HepG2 (cell line): ENCODE results near the gene ESPN. TPM values are rescaled to one million over a fixed set of nuclear protein-coding genes. Genes with fewer than 3 reads are reported as not detected.

ENCODE experiments used
- ARNT2 ChIP-seq: sonication (generic); formaldehyde crosslinking; IDR thresholded peaks from 2 replicates; pipeline ENCODE4 v1.8.0; 2022; ENCODE audit warnings: mild to moderate bottlenecking, low read depth, missing genetic modification reagents, moderate library complexity
- HNRNPLL ChIP-seq: fragments of 200-400 bp; formaldehyde crosslinking; IDR thresholded peaks from 2 replicates; pipeline ENCODE4 v1.6.1; 2017; ENCODE audit warnings: mild to moderate bottlenecking, low read depth, low read length; ENCODE audit not compliant: poor library complexity, severe bottlenecking
- NAIF1 ChIP-seq: sonication (generic); formaldehyde crosslinking; IDR thresholded peaks from 2 replicates; pipeline ENCODE4 v1.5.0; 2020; ENCODE audit warnings: mild to moderate bottlenecking, missing genetic modification reagents, borderline replicate concordance
- NFATC3 ChIP-seq: sonication (generic); formaldehyde crosslinking; IDR thresholded peaks from 2 replicates; pipeline ENCODE4 v1.5.1; 2020; ENCODE audit warnings: mild to moderate bottlenecking, missing genetic modification reagents
- NFKB2 ChIP-seq: sonication (generic); formaldehyde crosslinking; IDR thresholded peaks from 2 replicates; pipeline ENCODE4 v1.4.0; 2020; ENCODE audit warnings: missing genetic modification reagents, borderline replicate concordance
- PITX1 ChIP-seq: sonication (generic); formaldehyde crosslinking; IDR thresholded peaks from 2 replicates; pipeline ENCODE4 v1.5.1; 2020; ENCODE audit warnings: mild to moderate bottlenecking, missing genetic modification reagents
- REL ChIP-seq: sonication (generic); formaldehyde crosslinking; conservative IDR thresholded peaks from 2 replicates; pipeline ENCODE4 v1.8.0; 2022; ENCODE audit warnings: mild to moderate bottlenecking, missing genetic modification reagents, moderate library complexity
- SMYD3 ChIP-seq: sonication (generic); formaldehyde crosslinking; IDR thresholded peaks from 2 replicates; pipeline ENCODE4 v1.8.1; 2023; ENCODE audit warnings: mild to moderate bottlenecking, missing genetic modification reagents
- SNRNP70 ChIP-seq: fragments of 200-400 bp; formaldehyde crosslinking; IDR thresholded peaks from 2 replicates; pipeline ENCODE4 v1.6.1; 2017; ENCODE audit warnings: mild to moderate bottlenecking, low read depth, low read length, moderate library complexity
- SP2 ChIP-seq: sonication (generic); formaldehyde crosslinking; IDR thresholded peaks from 2 replicates; pipeline ENCODE4 v1.5.1; 2020; ENCODE audit warnings: mild to moderate bottlenecking, missing genetic modification reagents
- ZIK1 ChIP-seq: sonication (generic); formaldehyde crosslinking; IDR thresholded peaks from 2 replicates; pipeline ENCODE4 v1.5.0; 2020; ENCODE audit warnings: mild to moderate bottlenecking, low read depth, missing genetic modification reagents, borderline replicate concordance
- ZKSCAN1 ChIP-seq: fragments of 150-350 bp; IDR thresholded peaks from 2 replicates; pipeline ENCODE4 v1.6.1; 2014; ENCODE audit warnings: low read length
- ZNF354B ChIP-seq: sonication (generic); formaldehyde crosslinking; IDR thresholded peaks from 2 replicates; pipeline ENCODE4 v1.8.0; 2022; ENCODE audit warnings: mild to moderate bottlenecking, missing genetic modification reagents
- ZNF607 ChIP-seq: sonication (generic); formaldehyde crosslinking; IDR thresholded peaks from 2 replicates; pipeline ENCODE4 v1.5.1; 2020; ENCODE audit warnings: missing genetic modification reagents, mild to moderate bottlenecking, borderline replicate concordance
- ZNF720 ChIP-seq: sonication (generic); formaldehyde crosslinking; IDR thresholded peaks from 2 replicates; pipeline ENCODE4 v1.4.0; 2020; ENCODE audit warnings: missing genetic modification reagents
- ZNF782 ChIP-seq: sonication (generic); formaldehyde crosslinking; IDR thresholded peaks from 2 replicates; pipeline ENCODE4 v1.4.0; 2020; ENCODE audit warnings: missing genetic modification reagents, mild to moderate bottlenecking, borderline replicate concordance
- ZSCAN29 ChIP-seq: sonication (generic); formaldehyde crosslinking; conservative IDR thresholded peaks from 2 replicates; pipeline ENCODE4 v1.4.0; 2020; ENCODE audit warnings: mild to moderate bottlenecking, missing genetic modification reagents
- polyA plus RNA-seq, 8 experiments: library from polyadenylated mRNA; depleted of rRNA in 3 of 8; stranded (reverse) in 7 of 8; unstranded in 1 of 8; fragments of >200 nt; fragmentation: Illumina TruSeq in 4 of 8; extraction: Trizol in 4 of 8; gene quantifications; 2 replicates each; pipeline versions ENCODE4 v1.2.1 to v1.2.3, GENCODE V29; 2011 to 2016; ENCODE audit warnings: low read depth in 4 of 8, missing spikeins in 1 of 8, mixed read lengths in 1 of 8; ENCODE audit not compliant: insufficient read depth in 1 of 8
- total RNA-seq, 5 experiments: library from RNA; depleted of rRNA; stranded (reverse); fragments of >200 nt; fragmentation: Illumina TruSeq; extraction: Trizol; gene quantifications; 2 replicates each; pipeline ENCODE4 v1.2.3, GENCODE V29; 2016; ENCODE audit warnings: low read depth in 1 of 5
- TF ChIP-seq, protein P1 (sequence below): sonication (generic); formaldehyde crosslinking; IDR thresholded peaks from 2 replicates; pipeline ENCODE4 v1.5.0; 2020; ENCODE audit warnings: mild to moderate bottlenecking, low read depth, missing genetic modification reagents, borderline replicate concordance
- TF ChIP-seq, protein P2 (sequence below): sonication (generic); formaldehyde crosslinking; IDR thresholded peaks from 2 replicates; pipeline ENCODE4 v1.4.0; 2020; ENCODE audit warnings: low read depth, mild to moderate bottlenecking, missing genetic modification reagents
- TF ChIP-seq, protein P3 (sequence below): sonication (generic); formaldehyde crosslinking; IDR thresholded peaks from 2 replicates; pipeline ENCODE4 v1.8.1; 2023; ENCODE audit warnings: mild to moderate bottlenecking, moderate library complexity, missing genetic modification reagents
- TF ChIP-seq, protein P4 (sequence below): fragments of 450-650 bp; IDR thresholded peaks from 2 replicates; pipeline ENCODE4 v1.6.1; 2016
- TF ChIP-seq, protein P5 (sequence below): sonication (generic); formaldehyde crosslinking; IDR thresholded peaks from 2 replicates; pipeline ENCODE4 v1.5.0; 2020; ENCODE audit warnings: mild to moderate bottlenecking, missing genetic modification reagents

Gene ESPN
- total and polyA plus RNA-seq, 2 of the 13 experiments (the other 11 are each of a cell fraction or from before 2014, with no cell fraction given) = 48.6 to 54.2 TPM

DNA sequence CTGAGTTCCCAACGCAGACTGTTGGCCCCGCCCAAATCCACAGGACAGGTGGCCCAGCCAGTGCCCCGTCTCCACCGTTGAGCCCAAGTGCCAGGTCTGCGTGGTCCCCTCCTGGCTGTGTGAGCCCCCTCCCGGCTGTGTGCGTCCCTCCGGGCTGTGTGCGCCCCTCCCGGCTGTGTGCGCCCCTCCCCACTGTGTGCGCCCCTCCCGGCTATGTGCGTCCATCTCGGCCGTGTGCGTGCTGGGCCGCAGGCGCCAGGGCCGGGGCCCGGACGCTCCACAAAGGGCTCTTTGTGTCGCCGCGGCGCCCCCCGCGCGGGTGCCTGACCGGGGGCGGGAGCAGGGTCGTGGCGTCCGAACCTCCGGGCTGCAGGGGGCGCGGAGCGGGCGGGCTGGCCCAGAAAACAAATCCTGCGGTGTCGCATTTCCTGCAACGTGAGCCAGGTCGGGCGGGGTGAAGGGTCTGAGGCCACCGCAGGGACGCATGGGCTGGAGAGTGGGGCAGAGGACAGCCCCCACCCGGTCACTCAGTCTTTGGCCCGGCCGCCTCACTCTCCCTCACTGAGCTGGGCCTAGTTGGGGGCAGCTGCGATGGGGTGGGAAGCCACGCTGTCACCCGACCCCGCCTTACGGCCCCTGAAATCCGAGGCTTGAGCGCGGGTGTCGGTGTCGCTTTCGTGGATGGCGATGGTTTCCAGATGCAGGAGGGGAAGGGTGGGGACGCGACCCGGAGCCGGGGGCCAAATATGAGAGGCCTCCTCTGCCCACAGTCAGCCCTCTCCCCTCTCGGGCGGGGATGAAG lies 22.6 kb downstream of the ESPN start (continued):
- TF ChIP-seq SP2 = peak; percentile 61
- TF ChIP-seq ARNT2 (CRISPR knock-in tag) = peak; percentile 86
- TF ChIP-seq ZNF354B (CRISPR knock-in tag) = peak; percentile 92; the same call in 1 of the 2 replicates
- TF ChIP-seq, protein P1, sequence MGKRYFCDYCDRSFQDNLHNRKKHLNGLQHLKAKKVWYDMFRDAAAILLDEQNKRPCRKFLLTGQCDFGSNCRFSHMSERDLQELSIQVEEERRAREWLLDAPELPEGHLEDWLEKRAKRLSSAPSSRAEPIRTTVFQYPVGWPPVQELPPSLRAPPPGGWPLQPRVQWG (CRISPR knock-in tag) = 0 out of 2 replicates have a peak, but pooled peaks have one; percentile 9
- 0 out of 2 replicates have a peak, but pooled peaks have one; percentile 10 for TF ChIP-seq NFKB2 (CRISPR knock-in tag)
- TF ChIP-seq NAIF1 (CRISPR knock-in tag) = peak; percentile 63; the same call in 1 of the 2 replicates
- no peak for TF ChIP-seq ZNF782 (CRISPR knock-in tag)
- TF ChIP-seq SMYD3 (CRISPR knock-in tag) = no peak
- TF ChIP-seq, protein P2, sequence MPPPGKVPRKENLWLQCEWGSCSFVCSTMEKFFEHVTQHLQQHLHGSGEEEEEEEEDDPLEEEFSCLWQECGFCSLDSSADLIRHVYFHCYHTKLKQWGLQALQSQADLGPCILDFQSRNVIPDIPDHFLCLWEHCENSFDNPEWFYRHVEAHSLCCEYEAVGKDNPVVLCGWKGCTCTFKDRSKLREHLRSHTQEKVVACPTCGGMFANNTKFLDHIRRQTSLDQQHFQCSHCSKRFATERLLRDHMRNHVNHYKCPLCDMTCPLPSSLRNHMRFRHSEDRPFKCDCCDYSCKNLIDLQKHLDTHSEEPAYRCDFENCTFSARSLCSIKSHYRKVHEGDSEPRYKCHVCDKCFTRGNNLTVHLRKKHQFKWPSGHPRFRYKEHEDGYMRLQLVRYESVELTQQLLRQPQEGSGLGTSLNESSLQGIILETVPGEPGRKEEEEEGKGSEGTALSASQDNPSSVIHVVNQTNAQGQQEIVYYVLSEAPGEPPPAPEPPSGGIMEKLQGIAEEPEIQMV (CRISPR knock-in tag) = peak; percentile 59
- TF ChIP-seq, protein P3, sequence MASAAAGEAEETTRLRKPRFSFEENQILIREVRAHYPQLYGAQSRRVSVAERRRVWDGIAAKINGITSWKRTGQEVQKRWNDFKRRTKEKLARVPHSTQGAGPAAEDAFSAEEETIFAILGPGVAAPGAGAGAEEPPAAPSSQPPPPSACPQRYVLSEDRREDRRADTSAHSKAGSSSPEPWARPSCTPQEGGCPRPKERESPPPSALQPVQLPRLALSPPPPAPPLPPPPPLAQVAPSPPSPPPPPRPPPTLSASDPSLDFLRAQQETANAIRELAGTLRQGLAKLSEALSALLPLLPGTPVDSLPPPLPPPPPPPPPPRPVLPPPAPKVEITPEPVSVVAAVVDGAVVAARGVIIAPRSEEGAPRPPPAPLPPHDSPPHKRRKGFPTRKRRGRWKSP = peak; percentile 76; the same call in 1 of the 2 replicates
- peak; percentile 82; the same call in 1 of the 2 replicates for TF ChIP-seq ZNF607 (CRISPR knock-in tag)
- peak; percentile 80 for TF ChIP-seq PITX1
- TF ChIP-seq HNRNPLL = peak; percentile 71
- no peak for TF ChIP-seq NFATC3 (CRISPR knock-in tag)
- TF ChIP-seq, protein P4, sequence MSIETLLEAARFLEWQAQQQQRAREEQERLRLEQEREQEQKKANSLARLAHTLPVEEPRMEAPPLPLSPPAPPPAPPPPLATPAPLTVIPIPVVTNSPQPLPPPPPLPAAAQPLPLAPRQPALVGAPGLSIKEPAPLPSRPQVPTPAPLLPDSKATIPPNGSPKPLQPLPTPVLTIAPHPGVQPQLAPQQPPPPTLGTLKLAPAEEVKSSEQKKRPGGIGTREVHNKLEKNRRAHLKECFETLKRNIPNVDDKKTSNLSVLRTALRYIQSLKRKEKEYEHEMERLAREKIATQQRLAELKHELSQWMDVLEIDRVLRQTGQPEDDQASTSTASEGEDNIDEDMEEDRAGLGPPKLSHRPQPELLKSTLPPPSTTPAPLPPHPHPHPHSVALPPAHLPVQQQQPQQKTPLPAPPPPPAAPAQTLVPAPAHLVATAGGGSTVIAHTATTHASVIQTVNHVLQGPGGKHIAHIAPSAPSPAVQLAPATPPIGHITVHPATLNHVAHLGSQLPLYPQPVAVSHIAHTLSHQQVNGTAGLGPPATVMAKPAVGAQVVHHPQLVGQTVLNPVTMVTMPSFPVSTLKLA = no peak
- TF ChIP-seq REL = 0 out of 2 replicates have a peak, but pooled peaks have one; percentile 27
- peak; percentile 56; the same call in 1 of the 2 replicates for TF ChIP-seq ZSCAN29 (CRISPR knock-in tag)
- TF ChIP-seq ZIK1 (CRISPR knock-in tag) = no peak; the same call in 1 of the 2 replicates
- TF ChIP-seq, protein P5, sequence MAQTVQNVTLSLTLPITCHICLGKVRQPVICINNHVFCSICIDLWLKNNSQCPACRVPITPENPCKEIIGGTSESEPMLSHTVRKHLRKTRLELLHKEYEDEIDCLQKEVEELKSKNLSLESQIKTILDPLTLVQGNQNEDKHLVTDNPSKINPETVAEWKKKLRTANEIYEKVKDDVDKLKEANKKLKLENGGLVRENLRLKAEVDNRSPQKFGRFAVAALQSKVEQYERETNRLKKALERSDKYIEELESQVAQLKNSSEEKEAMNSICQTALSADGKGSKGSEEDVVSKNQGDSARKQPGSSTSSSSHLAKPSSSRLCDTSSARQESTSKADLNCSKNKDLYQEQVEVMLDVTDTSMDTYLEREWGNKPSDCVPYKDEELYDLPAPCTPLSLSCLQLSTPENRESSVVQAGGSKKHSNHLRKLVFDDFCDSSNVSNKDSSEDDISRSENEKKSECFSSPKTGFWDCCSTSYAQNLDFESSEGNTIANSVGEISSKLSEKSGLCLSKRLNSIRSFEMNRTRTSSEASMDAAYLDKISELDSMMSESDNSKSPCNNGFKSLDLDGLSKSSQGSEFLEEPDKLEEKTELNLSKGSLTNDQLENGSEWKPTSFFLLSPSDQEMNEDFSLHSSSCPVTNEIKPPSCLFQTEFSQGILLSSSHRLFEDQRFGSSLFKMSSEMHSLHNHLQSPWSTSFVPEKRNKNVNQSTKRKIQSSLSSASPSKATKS (CRISPR knock-in tag) = no peak
- no peak for TF ChIP-seq ZKSCAN1
- no peak for TF ChIP-seq SNRNP70
- TF ChIP-seq ZNF720 (CRISPR knock-in tag) = no peak
